ENCODE measurements around the gene GNG4.

DNA sequence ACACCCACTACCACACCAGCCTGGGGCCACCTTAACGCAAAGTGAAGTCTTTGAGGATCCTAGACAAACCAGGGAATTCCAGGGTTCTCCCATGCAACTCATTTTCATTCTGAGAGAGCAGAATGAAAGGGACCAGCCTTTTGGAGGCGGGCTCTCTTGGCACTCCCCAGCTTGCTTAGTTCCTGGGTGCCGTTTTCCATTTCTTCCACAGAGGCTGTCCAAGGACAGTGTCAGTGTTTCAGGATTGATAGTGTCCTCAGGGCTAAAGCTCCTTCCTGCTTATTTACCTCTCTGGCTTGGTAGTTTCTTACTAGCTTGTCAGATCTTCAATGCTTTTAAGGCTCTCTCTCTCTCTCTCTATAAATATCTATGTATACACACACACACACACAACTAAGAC is 30.1 kb upstream of the GNG4 start:
- TF ChIP-seq EZH2phosphoT487 (IDR thresholded peaks at IDR 0.05; ENCODE audit: borderline replicate concordance) = no peak
- TF ChIP-seq, protein P1, sequence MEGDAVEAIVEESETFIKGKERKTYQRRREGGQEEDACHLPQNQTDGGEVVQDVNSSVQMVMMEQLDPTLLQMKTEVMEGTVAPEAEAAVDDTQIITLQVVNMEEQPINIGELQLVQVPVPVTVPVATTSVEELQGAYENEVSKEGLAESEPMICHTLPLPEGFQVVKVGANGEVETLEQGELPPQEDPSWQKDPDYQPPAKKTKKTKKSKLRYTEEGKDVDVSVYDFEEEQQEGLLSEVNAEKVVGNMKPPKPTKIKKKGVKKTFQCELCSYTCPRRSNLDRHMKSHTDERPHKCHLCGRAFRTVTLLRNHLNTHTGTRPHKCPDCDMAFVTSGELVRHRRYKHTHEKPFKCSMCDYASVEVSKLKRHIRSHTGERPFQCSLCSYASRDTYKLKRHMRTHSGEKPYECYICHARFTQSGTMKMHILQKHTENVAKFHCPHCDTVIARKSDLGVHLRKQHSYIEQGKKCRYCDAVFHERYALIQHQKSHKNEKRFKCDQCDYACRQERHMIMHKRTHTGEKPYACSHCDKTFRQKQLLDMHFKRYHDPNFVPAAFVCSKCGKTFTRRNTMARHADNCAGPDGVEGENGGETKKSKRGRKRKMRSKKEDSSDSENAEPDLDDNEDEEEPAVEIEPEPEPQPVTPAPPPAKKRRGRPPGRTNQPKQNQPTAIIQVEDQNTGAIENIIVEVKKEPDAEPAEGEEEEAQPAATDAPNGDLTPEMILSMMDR (conservative IDR thresholded peaks at IDR 0.05; ENCODE audit: low read length) = no peak

All from Loucy (cell line).